Measurements from ENCODE around the gene FLII. TPM values are rescaled to one million over a fixed set of nuclear protein-coding genes. Genes with fewer than 3 reads are reported as not detected.

Gene FLII
- total and polyA plus RNA-seq, 2 of the 8 experiments (the other 6 are each of a cell fraction or from before 2014, with no cell fraction given): 300 to 549 TPM

DNA sequence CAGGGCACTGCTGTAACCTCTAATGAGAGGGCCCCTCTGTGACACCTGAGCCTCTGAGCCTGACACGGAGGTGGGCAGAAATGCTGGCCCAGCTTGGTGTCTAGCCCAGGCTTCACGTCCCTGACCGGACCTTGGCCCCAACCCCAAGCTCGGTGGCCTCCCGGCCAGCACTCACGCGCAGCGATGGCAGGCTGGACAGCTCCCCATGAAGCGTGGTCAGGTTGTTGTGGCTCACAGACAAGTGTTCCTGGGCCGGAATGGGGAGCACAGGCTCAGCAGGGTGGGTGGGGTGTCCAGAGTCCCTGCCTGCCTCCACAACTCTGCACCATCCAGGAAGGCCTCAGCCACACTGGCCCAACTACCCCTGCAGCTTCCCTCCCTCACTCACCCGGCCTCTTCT lies 2.2 kb downstream of the FLII start:
- WGBS, 2 experiments (ENCODE audit: extremely low coverage in 1 of 2, insufficient coverage in 1 of 2, insufficient read length in 1 of 2, insufficient replicate concordance in 2 of 2, low coverage in 1 of 2, low lambda C conversion rate in 2 of 2, missing lambda C conversion rate in 1 of 2): 99% methylated on average over 11 of the region's 11 CpGs; no CpG with 5 or more reads in 1 of the 2 experiments
- Histone ChIP-seq H3K4me1 (replicated peaks in 1 of 4; ENCODE audit: control insufficient read depth in 3 of 4, insufficient read depth in 4 of 4, low read length in 3 of 4) (peaks cover 4 to 30% (median 17%) of the 10 kb centered on the region in 4 experiments), H3K18ac (ENCODE audit: extremely low read depth, low read length) (no peak overlapping the region), H3K23ac (ENCODE audit: insufficient read length) (no peak overlapping the region), H3K4me3 (ENCODE audit: extremely low read depth in 1 of 4, insufficient read depth in 2 of 4, low read depth in 3 of 4, low read length in 4 of 4) (peak overlapping the region in 1 of 4 experiments; percentile 94; a peak in 2 of 8 replicates), H3K4ac (replicated peaks; ENCODE audit: insufficient read length, low read depth, low read length) (no peak overlapping the region), H4K20me1 (replicated peaks in 1 of 2; ENCODE audit: control insufficient read depth in 1 of 2, insufficient read depth in 2 of 2, low read length in 2 of 2) (peaks cover 3 to 10% of the 10 kb centered on the region in 2 experiments), H3K4me2 (ENCODE audit: insufficient read depth in 1 of 2, low read depth in 2 of 2, low read length in 2 of 2) (peak overlapping the region; percentile 84 to 96; a peak in 3 of 4 replicates), H2AK5ac (ENCODE audit: low read depth, low read length) (peak overlapping the region; percentile 65; the same call in 1 of the 2 replicates), H3K36me3 (ENCODE audit: control insufficient read depth in 2 of 4, insufficient read depth in 4 of 4, low read length in 3 of 4) (peaks cover 24 to 44% (median 37%) of the 10 kb centered on the region in 4 experiments), H2BK20ac (ENCODE audit: low read length) (no peak overlapping the region), H3K56ac (replicated peaks; ENCODE audit: insufficient read length, low read depth, low read length) (no peak overlapping the region), H3K79me1 (ENCODE audit: low read depth, low read length) (peaks cover 14% of the 10 kb centered on the region), H3K27me3 (replicated peaks in 1 of 4; ENCODE audit: control insufficient read depth in 3 of 4, extremely low read depth in 1 of 4, insufficient read depth in 3 of 4, low read length in 3 of 4) (no peaks in the 10 kb centered on the region), H2BK5ac (ENCODE audit: low read depth, low read length) (no peak overlapping the region), H3K23me2 (ENCODE audit: low read depth, low read length) (peaks cover 13% of the 10 kb centered on the region), H2BK120ac (replicated peaks; ENCODE audit: low read depth, low read length) (no peak overlapping the region), H3K27ac (ENCODE audit: low read depth, low read length) (peak overlapping the region; percentile 53; the same call in 1 of the 2 replicates), H3K14ac (ENCODE audit: insufficient read length) (no peak overlapping the region), H3K79me2 (ENCODE audit: control insufficient read depth in 1 of 2, insufficient read depth in 2 of 2, low read length in 2 of 2) (peaks cover 0 to 18% of the 10 kb centered on the region in 2 experiments; a peak in 1 of 4 replicates), H4K8ac (ENCODE audit: extremely low read depth, insufficient read depth, low read length) (no peak overlapping the region), H2BK15ac (ENCODE audit: low read length) (no peak overlapping the region), H4K91ac (replicated peaks; ENCODE audit: insufficient read length, low read length) (no peak overlapping the region), H2AFZ (ENCODE audit: low read length) (no peak overlapping the region), H2BK12ac (ENCODE audit: low read depth, low read length) (peak overlapping the region; percentile 14; the same call in 1 of the 2 replicates), H3K9me3 (ENCODE audit: insufficient read depth in 2 of 2, low read depth in 1 of 2, low read length in 1 of 2) (no peaks in the 10 kb centered on the region), H4K5ac (ENCODE audit: insufficient read length, low read depth, low read length) (no peak overlapping the region), H3K9ac (replicated peaks in 1 of 4; ENCODE audit: extremely low read depth in 1 of 4, low read depth in 3 of 4, low read length in 3 of 4) (no peak overlapping the region)
- DNase-seq (ENCODE audit: low read depth in 1 of 2, low spot score in 2 of 2) (no peak), FAIRE-seq (no peak)
- POLR2A ChIA-PET (ENCODE audit: partially characterized antibody): interaction anchor here (1.3 to 11.5 kb wide), 7 partner anchors 12 to 58 kb away, joined by 3 to 171 read pairs (median 7); partner anchors contain the start of genes LLGL1 and TOP3A
- CTCF ChIA-PET (ENCODE audit: partially characterized antibody): interaction anchor here (0.9 to 3.9 kb wide), 6 partner anchors 8 to 83 kb away, joined by 3 to 18 read pairs (median 5); no protein-coding TSS in a partner anchor
- TF ChIP-seq HDAC6 (IDR thresholded peaks at IDR 0.05; ENCODE audit: low read depth, low read length) (no peak), POLR2AphosphoS5 (IDR thresholded peaks at IDR 0.05; ENCODE audit: low read depth, low read length) (no peak), POU5F1 (IDR thresholded peaks at IDR 0.05; ENCODE audit: low read depth, low read length) (no peak), MAFK (IDR thresholded peaks at IDR 0.05; ENCODE audit: low read depth, low read length) (no peak), TBP (IDR thresholded peaks at IDR 0.05; ENCODE audit: low read depth, low read length) (no peak), CHD2 (IDR thresholded peaks at IDR 0.05; ENCODE audit: low read length) (no peak), PHF8 (conservative IDR thresholded peaks at IDR 0.05; ENCODE audit: low read depth, low read length) (no peak), SAP30 (IDR thresholded peaks at IDR 0.05; ENCODE audit: insufficient read depth, insufficient replicate concordance, low read length) (no peak)
